Hematopoietic multipotent progenitor cell treated with erythropoietin and hydrocortisone succinate and interleukin-3 and kit ligand, for 8 days (in vitro differentiated cells): ENCODE measurements around the gene CERS5.
A peak's percentile ranks its signal among the peaks of the same experiment; 100 is the strongest.
"Not testable (repeated sequence)": the region's sequence is repeated elsewhere in the genome, so short reads cannot be mapped to it uniquely, and the experiment has no call there.

Experiments used
- DNase-seq: peaks from one replicate; pipeline ENCODE4 v3.0.0-alpha.2; 2015

The CERS5 gene

GRCh38 chr12:50100561-50100960, 66.6 kb downstream of the CERS5 start:
- DNase-seq: no peak

- no peak for DNase-seq
Observed at GRCh38 chr12:50099302-50100008, 67.7 kb downstream of the CERS5 start.

- DNase-seq: no peak
Observed at GRCh38 chr12:50097952-50098351, 69.2 kb downstream of the CERS5 start.

GRCh38 chr12:50090391-50090790, 76.8 kb downstream of the CERS5 start:
- DNase-seq: no peak

- DNase-seq: no peak
Observed at GRCh38 chr12:50089730-50090129, 77.4 kb downstream of the CERS5 start.

- DNase-seq: peak; percentile 68
Observed at GRCh38 chr12:50088577-50089335, 78.4 kb downstream of the CERS5 start.

- DNase-seq: no peak
Observed at GRCh38 chr12:50087995-50088394, 79.2 kb downstream of the CERS5 start.

- no peak for DNase-seq
Observed at GRCh38 chr12:50087151-50087550, 80.0 kb downstream of the CERS5 start.

- no peak for DNase-seq
Observed at GRCh38 chr12:50086148-50086547, 81.0 kb downstream of the CERS5 start.

GRCh38 chr12:50085615-50086072, 81.5 kb downstream of the CERS5 start:
- peak; percentile 9 for DNase-seq

- peak; percentile 93 for DNase-seq
Observed at GRCh38 chr12:50084775-50085614, 82.2 kb downstream of the CERS5 start, which contains the start of gene SMARCD1. Gene SMARCD1, plus strand, starts transcription at chr12:50085342. Its CDS starts 28 bp downstream, at chr12:50085370.

GRCh38 chr12:50084409-50084774, 82.8 kb downstream of the CERS5 start:
- DNase-seq: not testable (repeated sequence)

- DNase-seq: no peak
Observed at GRCh38 chr12:50083301-50083700, 83.9 kb downstream of the CERS5 start.

GRCh38 chr12:50082644-50083043, 84.5 kb downstream of the CERS5 start:
- DNase-seq: no peak

- DNase-seq: no peak
Observed at GRCh38 chr12:50081096-50081808, 85.9 kb downstream of the CERS5 start.

GRCh38 chr12:50079771-50080170, 87.4 kb downstream of the CERS5 start:
- no peak for DNase-seq
